Loucy (cell line): ENCODE results near the gene C1orf216.

Experiments
- H2AFZ ChIP-seq: fragments of 200-600 bp; sonication (generic); 2 replicates; pipeline ENCODE4 v1.6.0; 2016; ENCODE audit warnings: antibody characterized with exemption, mild to moderate bottlenecking, low read length, moderate library complexity
- H3F3A ChIP-seq: fragments of 200-600 bp; 2 replicates; pipeline ENCODE4 v1.6.0; 2016; ENCODE audit warnings: antibody characterized with exemption, low read depth, mild to moderate bottlenecking
- H3K27me3 ChIP-seq: fragments of 200-600 bp; sonication (generic); 2 replicates; pipeline ENCODE4 v1.6.1; 2014; ENCODE audit warnings: low read length, mild to moderate bottlenecking; ENCODE audit not compliant: insufficient read depth, poor library complexity, severe bottlenecking
- H3K36me3 ChIP-seq: fragments of 200-600 bp; sonication (generic); 2 replicates; pipeline ENCODE4 v1.6.1; 2016; ENCODE audit warnings: low read length; ENCODE audit not compliant: insufficient read depth
- H3K4me1 ChIP-seq: fragments of 200-600 bp; sonication (generic); 2 replicates; pipeline ENCODE4 v1.5.1; 2014; ENCODE audit warnings: low read length, mild to moderate bottlenecking; ENCODE audit not compliant: insufficient read depth, poor library complexity, severe bottlenecking
- H3K4me2 ChIP-seq: fragments of 200-600 bp; sonication (generic); 2 replicates; pipeline ENCODE4 v1.6.0; 2014; ENCODE audit warnings: antibody characterized with exemption, low read length, low read depth, mild to moderate bottlenecking; ENCODE audit not compliant: poor library complexity, severe bottlenecking
- H3K4me3 ChIP-seq: fragments of 200-600 bp; sonication (generic); 2 replicates; pipeline ENCODE4 v1.5.1; 2014; ENCODE audit warnings: low read length, mild to moderate bottlenecking, mixed read lengths; ENCODE audit not compliant: poor library complexity, severe bottlenecking
- H3K79me2 ChIP-seq: fragments of 200-600 bp; sonication (generic); 2 replicates; pipeline ENCODE4 v1.6.1; 2014; ENCODE audit warnings: low read length; ENCODE audit not compliant: insufficient read depth
- H3K9ac ChIP-seq: fragments of 200-600 bp; sonication (generic); 2 replicates; pipeline ENCODE4 v1.6.0; 2014; ENCODE audit warnings: mild to moderate bottlenecking, low read depth, low read length, moderate library complexity; ENCODE audit not compliant: poor library complexity, severe bottlenecking
- H3K9me2 ChIP-seq: fragments of 200-600 bp; sonication (generic); replicated peaks from 2 replicates; pipeline ENCODE4 v1.6.1; 2016; ENCODE audit warnings: low read depth, low read length, mixed read lengths
- H3K9me3 ChIP-seq: fragments of 200-600 bp; sonication (generic); 2 replicates; pipeline ENCODE4 v1.6.1; 2014; ENCODE audit warnings: mild to moderate bottlenecking, antibody characterized with exemption, low read length, low read depth; ENCODE audit not compliant: insufficient read depth
- H4K20me1 ChIP-seq: fragments of 200-600 bp; sonication (generic); 2 replicates; pipeline ENCODE4 v1.6.0; 2014; ENCODE audit warnings: antibody characterized with exemption, low read length, mild to moderate bottlenecking; ENCODE audit not compliant: insufficient read depth, poor library complexity, severe bottlenecking
- CTCF ChIP-seq: fragments of 200-600 bp; sonication (generic); conservative IDR thresholded peaks from 2 replicates; pipeline ENCODE4 v1.5.1; 2014; ENCODE audit warnings: mild to moderate bottlenecking, antibody characterized with exemption, low read length
- EZH2phosphoT487 ChIP-seq: fragments of 200-600 bp; IDR thresholded peaks from 2 replicates; pipeline ENCODE4 v1.6.1; 2018; ENCODE audit warnings: antibody characterized with exemption, mild to moderate bottlenecking, moderate library complexity, borderline replicate concordance

C1orf216 gene

GRCh38 chr1:35718492-35719336, at the start of gene C1orf216:
Gene C1orf216, minus strand, starts transcription at chr1:35718884. Its CDS starts 2,563 bp downstream, at chr1:35716321.
- TF ChIP-seq CTCF (no peak), EZH2phosphoT487 (no peak)
- Histone ChIP-seq H3K4me2 (peak within 1 kb of the TSS; percentile 75), H4K20me1 (no peaks in the 10 kb centered on the region), H3K9me3 (no peaks in the 10 kb centered on the region), H3K36me3 (no peaks in the 10 kb centered on the region), H2AFZ (peak within 1 kb of the TSS; percentile 94), H3K79me2 (0 out of 2 replicates have a peak, but pooled peaks cover 7% of the 10 kb centered on the region), H3K9ac (peak within 1 kb of the TSS; percentile 76), H3K4me1 (peaks cover 21% of the 10 kb centered on the region), H3K9me2 (no peaks in the 10 kb centered on the region), H3K4me3 (peak within 1 kb of the TSS; percentile 69), H3F3A (no peaks in the 10 kb centered on the region), H3K27me3 (no peaks in the 10 kb centered on the region)

GRCh38 chr1:35764283-35764682, 45.6 kb upstream of the C1orf216 start:
- Histone ChIP-seq H4K20me1 (peaks cover 18% of the 10 kb centered on the region), H3F3A (no peaks in the 10 kb centered on the region; the same call in 1 of the 2 replicates), H3K4me3 (peak overlapping the region; percentile 39), H2AFZ (no peak overlapping the region), H3K27me3 (no peaks in the 10 kb centered on the region), H3K36me3 (peaks cover 26% of the 10 kb centered on the region; the same call in 1 of the 2 replicates), H3K4me1 (peaks cover 51% of the 10 kb centered on the region), H3K4me2 (peak overlapping the region; percentile 65), H3K9me3 (no peaks in the 10 kb centered on the region), H3K79me2 (peaks cover 68% of the 10 kb centered on the region), H3K9me2 (no peaks in the 10 kb centered on the region), H3K9ac (peak overlapping the region; percentile 33)
- TF ChIP-seq CTCF: no peak
- TF ChIP-seq EZH2phosphoT487: no peak

- Histone ChIP-seq H3K36me3 (peaks cover 34% of the 10 kb centered on the region; the same call in 1 of the 2 replicates), H3K9me3 (no peaks in the 10 kb centered on the region), H2AFZ (no peak overlapping the region), H3K9me2 (no peaks in the 10 kb centered on the region), H4K20me1 (peaks cover 11% of the 10 kb centered on the region), H3K4me2 (peak overlapping the region; percentile 65), H3K9ac (peak overlapping the region; percentile 33), H3K4me3 (peak overlapping the region; percentile 39), H3K79me2 (peaks cover 61% of the 10 kb centered on the region), H3K27me3 (no peaks in the 10 kb centered on the region), H3F3A (no peaks in the 10 kb centered on the region; the same call in 1 of the 2 replicates), H3K4me1 (peaks cover 46% of the 10 kb centered on the region)
- no peak for TF ChIP-seq EZH2phosphoT487
- TF ChIP-seq CTCF: no peak
Observed at GRCh38 chr1:35763201-35763600, 44.5 kb upstream of the C1orf216 start.
